Measurements from ENCODE around the gene CSRP1. TPM values are rescaled to one million over a fixed set of nuclear protein-coding genes. Genes with fewer than 3 reads are reported as not detected.
"Not testable (repeated sequence)": the region's sequence is repeated elsewhere in the genome, so short reads cannot be mapped to it uniquely, and the experiment has no call there.

The CSRP1 gene
- total and polyA plus RNA-seq, 7 donors: 14.7 to 27.7 (median 23.2) TPM

- Histone ChIP-seq H3K36me3 (ENCODE audit: insufficient read depth in 1 of 2, low read depth in 1 of 2) (peaks cover 0 to 6% of the 10 kb centered on the region in 2 donors), H3K27ac (peak overlapping the region; percentile 83), H3K27me3 (ENCODE audit: insufficient read depth in 3 of 3, low read length in 2 of 3) (peaks cover 0 to 2% (median 0%) of the 10 kb centered on the region in 3 donors), H3K4me1 (peaks cover 23% of the 10 kb centered on the region), H3K4me3 (no peak overlapping the region), H3K9me3 (no peaks in the 10 kb centered on the region)
- no peak for DNase-seq
- WGBS, 3 donors: 74 to 85% (median 83%) methylated on average over 4 of the region's 4 CpGs
- intact Hi-C loops (cut with DNase I): no loop called here
- no peak for ATAC-seq
- TF ChIP-seq CTCF (IDR thresholded peaks at IDR 0.05): no peak
These were observed 27.7 kb downstream of the CSRP1 start for GRCh38 chr1:201479201-201479730.

- ATAC-seq; intact Hi-C loops (cut with DNase I); H3K4me3 ChIP-seq: not testable (repeated sequence)
These were observed 28.3 kb downstream of the CSRP1 start for GRCh38 chr1:201478666-201479065.

GRCh38 chr1:201476670-201477344, 30.1 kb downstream of the CSRP1 start:
- Histone ChIP-seq H3K27ac (no peak overlapping the region), H3K36me3 (ENCODE audit: insufficient read depth in 1 of 2, low read depth in 1 of 2) (no peaks in the 10 kb centered on the region), H3K9me3 (no peaks in the 10 kb centered on the region), H3K4me1 (peaks cover 21% of the 10 kb centered on the region), H3K27me3 (ENCODE audit: insufficient read depth in 3 of 3, low read length in 2 of 3) (peaks cover 0 to 2% (median 0%) of the 10 kb centered on the region in 3 donors), H3K4me3 (no peak overlapping the region)
- TF ChIP-seq CTCF (IDR thresholded peaks at IDR 0.05): no peak
- no peak for DNase-seq
- WGBS, 3 donors: 90 to 92% (median 91%) methylated on average over 6 of the region's 6 CpGs
- ATAC-seq: no peak
- intact Hi-C loops (cut with DNase I): no loop called here

More at GRCh38 chr1:201478666-201479065, 28.3 kb downstream of the CSRP1 start:
- DNase-seq; H3K36me3 ChIP-seq (ENCODE audit: insufficient read depth in 1 of 2, low read depth in 1 of 2); H3K27me3 ChIP-seq (ENCODE audit: insufficient read depth in 3 of 3, low read length in 2 of 3); H3K9me3 ChIP-seq: not testable (repeated sequence)
- WGBS, 3 donors: 76 to 88% (median 85%) methylated on average over 3 of the region's 3 CpGs
- Histone ChIP-seq H3K4me1 (peaks cover 23% of the 10 kb centered on the region), H3K27ac (peak overlapping the region; percentile 83)

- Histone ChIP-seq H3K27ac (no peak overlapping the region), H3K4me3 (no peak overlapping the region), H3K4me1 (peaks cover 14% of the 10 kb centered on the region), H3K27me3 (ENCODE audit: insufficient read depth in 3 of 3, low read length in 2 of 3) (peaks cover 0 to 2% (median 0%) of the 10 kb centered on the region in 3 donors), H3K9me3 (no peaks in the 10 kb centered on the region), H3K36me3 (ENCODE audit: insufficient read depth in 1 of 2, low read depth in 1 of 2) (no peaks in the 10 kb centered on the region)
- intact Hi-C loops (cut with DNase I): no loop called here
- 86% methylated on average over 8 of the region's 8 CpGs for WGBS, 3 donors
- TF ChIP-seq CTCF (IDR thresholded peaks at IDR 0.05): no peak
- no peak for ATAC-seq
- no peak for DNase-seq
These were observed 30.8 kb downstream of the CSRP1 start for GRCh38 chr1:201475915-201476669.

GRCh38 chr1:201475130-201475529, 31.8 kb downstream of the CSRP1 start:
- H3K9me3 ChIP-seq: no peaks in the 10 kb centered on the region
- no peak for DNase-seq
- H3K27me3 ChIP-seq (ENCODE audit: insufficient read depth in 3 of 3, low read length in 2 of 3): peaks cover 0 to 2% (median 0%) of the 10 kb centered on the region in 3 donors
- no peaks in the 10 kb centered on the region for H3K36me3 ChIP-seq (ENCODE audit: insufficient read depth in 1 of 2, low read depth in 1 of 2)
- no peak overlapping the region for H3K4me3 ChIP-seq
- intact Hi-C loops (cut with DNase I): no loop called here
- WGBS, 3 donors: 55 to 70% (median 58%) methylated on average over 2 of the region's 2 CpGs
- no peak for TF ChIP-seq CTCF (IDR thresholded peaks at IDR 0.05)
- no peak overlapping the region for H3K27ac ChIP-seq
- peaks cover 10% of the 10 kb centered on the region for H3K4me1 ChIP-seq
- no peak for ATAC-seq

Measured in psoas muscle (tissue), 8 donors.